Muscle of arm (tissue), 12 donors: ENCODE results near the gene MEF2C. TPM values are rescaled to one million over a fixed set of nuclear protein-coding genes. Genes with fewer than 3 reads are reported as not detected.
"Not testable (repeated sequence)": the region's sequence is repeated elsewhere in the genome, so short reads cannot be mapped to it uniquely, and the experiment has no call there.

ENCODE experiments used
- DNase-seq: peaks from one replicate; pipeline ENCODE4 v3.0.0-alpha.2; 2013
- polyA plus RNA-seq, 12 donors: library from polyadenylated mRNA; unstranded; fragments of 120-200 nt; gene quantifications; one replicate each; pipeline ENCODE4 v1.2.1, GENCODE V29; 2013; ENCODE audit not compliant: insufficient read length in 12 of 12

The MEF2C gene
- polyA plus RNA-seq, 12 donors, result 422 to 1,086 (median 786) TPM

DNA sequence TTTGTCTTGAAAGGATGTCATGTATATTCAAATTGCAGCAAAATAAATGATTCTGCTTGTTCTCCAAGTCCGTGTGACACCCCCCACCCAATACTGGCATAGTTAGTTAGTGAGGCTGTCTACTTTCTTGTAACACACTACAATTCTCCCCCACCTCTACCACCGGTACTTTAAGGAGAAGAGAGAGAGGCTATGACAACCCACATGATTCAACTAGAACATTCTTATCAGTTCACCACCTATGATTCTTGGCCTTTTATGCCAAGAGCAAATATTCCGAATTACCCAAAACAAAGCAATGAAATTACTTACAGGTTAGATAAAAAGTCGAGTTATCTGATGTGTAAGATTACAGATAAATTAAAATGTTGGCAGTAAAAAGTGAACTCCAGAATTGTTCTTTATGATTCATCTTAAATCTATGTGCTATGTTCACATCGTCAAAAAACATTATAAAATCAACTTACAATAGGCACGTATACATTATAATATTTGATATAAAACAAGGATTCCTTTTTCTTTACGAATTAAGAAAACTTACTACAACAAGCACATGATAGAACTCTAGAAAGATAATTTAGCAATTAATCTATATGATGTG lies 14.4 kb downstream of the MEF2C start:
- no peak for DNase-seq

DNA sequence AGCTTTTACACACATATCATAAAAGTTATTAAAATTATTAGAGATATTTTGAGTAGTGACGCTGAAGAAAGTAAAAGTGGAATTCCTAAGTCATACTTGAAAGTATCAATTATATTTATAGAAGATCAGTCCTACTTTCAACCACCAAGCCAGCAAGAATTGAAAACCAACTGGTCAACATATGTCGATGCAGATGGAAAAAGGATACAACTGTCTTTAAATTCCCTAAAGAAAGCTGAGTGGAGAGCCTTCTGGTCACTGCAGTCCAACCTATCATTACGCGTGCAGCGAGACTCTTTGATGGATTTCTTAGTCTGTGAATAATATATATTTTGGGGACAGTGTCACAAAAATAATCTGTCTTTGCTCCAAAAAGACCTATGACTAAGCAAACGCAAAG lies 15.3 kb downstream of the MEF2C start:
- no peak for DNase-seq

DNA sequence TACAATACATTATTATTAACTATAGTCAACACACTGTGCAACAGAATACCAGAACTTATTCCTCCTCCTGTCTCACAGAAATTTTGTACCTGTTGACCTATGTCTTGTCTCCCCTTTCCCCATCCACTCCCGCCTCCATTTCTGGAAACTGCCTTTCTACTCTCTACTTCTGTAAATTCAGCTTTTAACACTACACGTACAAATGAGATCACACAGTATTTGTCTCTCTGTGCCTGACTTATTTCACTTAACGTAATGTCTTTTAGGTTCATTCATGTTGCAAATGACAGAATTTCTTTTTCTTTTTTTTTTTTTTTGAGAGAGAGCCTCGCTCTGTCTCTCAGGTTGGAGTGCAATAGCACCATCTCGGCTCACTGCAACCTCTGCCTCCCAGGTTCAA lies 19.5 kb downstream of the MEF2C start:
- DNase-seq, result no peak

DNA sequence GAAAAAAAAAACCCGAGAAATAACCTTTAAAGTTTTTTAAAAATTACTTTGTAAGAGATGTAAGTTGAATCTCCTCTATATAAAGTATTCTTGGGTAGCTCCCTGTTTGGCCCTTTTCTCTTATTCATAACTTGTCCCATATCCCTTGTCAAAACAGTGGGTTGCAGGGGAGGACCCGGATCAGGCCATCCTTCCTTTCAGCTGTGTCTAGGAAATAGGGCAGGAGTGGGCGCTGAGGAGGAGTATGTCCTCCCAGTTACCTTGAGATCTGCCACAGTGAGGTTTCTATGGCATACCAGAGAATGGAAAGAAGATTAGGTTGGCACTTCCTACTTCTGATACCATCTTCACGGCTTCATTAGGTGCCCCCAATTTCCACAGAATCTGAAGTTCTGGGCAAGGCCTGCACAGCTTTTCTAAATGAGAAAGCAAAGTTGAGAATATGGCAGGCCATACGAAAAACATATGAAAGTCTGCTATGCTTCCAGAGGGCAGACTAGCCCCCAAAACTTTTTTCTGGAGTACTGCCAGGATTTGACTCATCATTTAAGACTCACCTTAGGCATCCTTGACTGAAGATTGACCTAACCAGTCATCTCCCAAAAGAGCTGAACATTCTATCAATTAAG lies 20.3 kb downstream of the MEF2C start:
- DNase-seq, result no peak

DNA sequence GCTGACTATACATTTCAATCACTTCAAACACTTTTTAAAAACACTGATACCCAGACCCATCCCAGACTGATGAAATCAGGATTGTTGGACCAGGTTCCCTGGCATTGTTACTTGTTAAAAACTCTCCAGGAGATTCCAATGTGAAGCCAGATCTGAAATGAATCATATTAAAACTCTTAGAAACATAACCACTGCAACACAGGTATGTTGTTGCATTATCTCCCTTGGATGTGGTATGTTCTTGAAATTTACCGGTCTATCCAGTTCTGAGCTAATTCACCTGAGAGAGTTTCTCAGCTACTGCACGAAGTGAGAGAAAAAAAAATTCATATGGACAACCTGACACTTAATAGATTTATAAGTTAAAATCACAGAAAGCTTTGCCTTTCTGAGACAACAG lies 21.8 kb downstream of the MEF2C start:
- no peak for DNase-seq

DNA sequence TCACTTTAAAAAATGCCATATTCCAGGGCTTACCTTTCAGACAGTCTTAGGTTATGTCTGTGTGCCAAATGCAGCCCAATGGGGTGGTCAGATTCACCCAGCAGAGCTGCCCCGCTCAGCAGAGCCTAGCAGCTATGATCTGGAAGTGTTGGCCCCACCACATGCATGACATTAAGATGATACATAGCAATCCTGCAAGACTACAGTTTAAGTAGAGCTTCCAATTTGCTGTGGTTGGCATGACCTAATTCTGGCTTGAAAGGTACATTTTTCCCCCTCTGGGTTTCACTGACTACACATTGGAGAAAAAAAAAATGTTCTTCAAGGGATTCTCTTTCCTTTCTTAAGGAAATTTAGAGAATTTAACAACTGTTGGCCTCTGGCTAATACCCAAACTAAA lies 22.5 kb downstream of the MEF2C start:
- no peak for DNase-seq

DNA sequence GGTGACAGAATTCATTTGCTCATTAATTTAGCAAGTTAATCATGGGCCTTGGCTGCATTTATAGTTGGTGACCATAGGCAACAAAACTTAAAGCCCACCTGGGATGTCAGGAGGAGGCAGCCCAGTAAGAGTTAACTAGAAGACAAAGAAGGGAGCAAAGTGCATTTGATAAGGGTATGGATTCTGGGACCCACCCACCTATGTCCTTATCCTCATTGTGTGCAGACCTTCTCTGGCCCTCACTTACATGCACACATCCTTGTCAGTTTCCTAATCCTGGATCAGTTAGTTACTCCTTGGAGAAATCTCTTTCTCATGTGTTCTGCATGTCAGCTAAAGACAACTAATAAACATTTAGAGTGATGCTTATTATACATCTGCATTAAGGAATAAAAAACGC lies 24.6 kb downstream of the MEF2C start:
- DNase-seq, result no peak

DNA sequence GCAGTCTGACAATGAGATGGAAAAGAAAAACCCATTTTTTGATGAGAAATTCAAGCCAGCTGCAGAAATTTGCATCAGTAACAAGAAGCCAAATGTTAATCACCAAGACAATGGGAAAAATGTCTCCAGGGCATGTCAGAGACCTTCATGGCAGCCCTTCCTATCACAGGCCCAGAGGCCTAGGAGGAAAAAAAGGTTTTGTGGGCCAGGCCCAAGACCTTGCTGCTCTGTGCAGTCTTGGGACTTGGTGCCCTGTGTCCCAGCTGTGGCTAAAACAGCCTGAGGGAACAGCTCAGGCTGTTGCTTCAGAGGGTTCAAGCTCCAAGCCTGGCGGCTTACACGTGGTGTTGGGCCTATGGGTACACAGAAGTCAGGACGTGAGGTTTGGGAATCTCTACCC lies 26.6 kb downstream of the MEF2C start:
- DNase-seq, result not testable (repeated sequence)

DNA sequence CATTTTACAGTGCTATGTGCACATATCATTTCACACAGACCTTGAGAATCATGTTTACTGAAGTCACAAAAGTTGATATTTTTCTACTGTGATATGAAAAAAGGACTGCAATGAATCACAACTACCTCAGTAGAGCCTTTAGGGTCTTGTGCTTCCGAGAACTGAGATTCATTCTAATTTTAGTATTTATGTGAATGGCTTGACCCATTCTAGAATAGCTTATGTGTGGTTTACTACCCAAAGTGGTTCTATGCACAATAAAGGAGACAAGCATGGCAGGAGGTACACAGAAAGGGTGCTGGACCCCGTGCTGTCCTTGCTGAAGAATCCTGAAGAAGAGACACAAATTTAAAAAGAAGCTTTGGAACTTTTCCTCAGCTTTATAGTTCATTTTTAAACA lies 28.2 kb downstream of the MEF2C start:
- DNase-seq, result no peak

DNA sequence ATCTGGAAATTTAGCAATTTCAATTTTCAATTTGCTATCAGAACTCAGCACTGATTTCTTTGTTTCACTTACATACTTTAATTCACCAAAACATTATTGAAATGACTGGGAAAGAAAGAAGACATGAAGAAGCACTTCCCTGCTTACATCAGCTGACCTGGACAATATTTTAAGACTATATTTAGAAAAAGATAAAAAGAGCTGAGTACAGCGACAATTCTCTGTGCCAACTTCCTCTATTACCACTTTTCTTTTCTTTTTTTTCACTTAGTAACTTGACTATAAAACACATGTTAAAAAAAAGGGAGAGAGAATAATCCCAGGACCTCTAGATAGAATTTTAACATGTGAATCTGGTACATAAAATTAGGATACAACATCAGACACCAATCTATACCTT lies 35.6 kb downstream of the MEF2C start:
- no peak for DNase-seq

DNA sequence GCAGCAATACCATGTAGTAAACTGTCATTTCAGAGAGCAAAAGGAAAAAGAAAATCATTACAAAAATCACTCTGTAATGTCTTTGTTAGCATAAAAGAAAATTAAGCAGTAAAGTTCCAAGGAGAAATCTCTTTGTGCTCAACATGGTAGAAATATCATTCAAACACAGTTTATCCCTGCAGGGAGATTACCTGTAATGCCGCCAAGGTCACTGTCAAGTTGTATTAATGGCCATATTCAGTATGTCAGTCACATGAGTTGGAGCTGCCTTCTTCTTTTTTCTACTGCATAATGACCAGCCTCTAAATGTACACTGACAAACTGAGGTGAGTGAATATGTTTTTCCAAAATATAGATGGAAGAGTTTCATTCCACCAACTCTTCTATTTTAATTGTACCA lies 36.5 kb downstream of the MEF2C start:
- DNase-seq, result no peak

DNA sequence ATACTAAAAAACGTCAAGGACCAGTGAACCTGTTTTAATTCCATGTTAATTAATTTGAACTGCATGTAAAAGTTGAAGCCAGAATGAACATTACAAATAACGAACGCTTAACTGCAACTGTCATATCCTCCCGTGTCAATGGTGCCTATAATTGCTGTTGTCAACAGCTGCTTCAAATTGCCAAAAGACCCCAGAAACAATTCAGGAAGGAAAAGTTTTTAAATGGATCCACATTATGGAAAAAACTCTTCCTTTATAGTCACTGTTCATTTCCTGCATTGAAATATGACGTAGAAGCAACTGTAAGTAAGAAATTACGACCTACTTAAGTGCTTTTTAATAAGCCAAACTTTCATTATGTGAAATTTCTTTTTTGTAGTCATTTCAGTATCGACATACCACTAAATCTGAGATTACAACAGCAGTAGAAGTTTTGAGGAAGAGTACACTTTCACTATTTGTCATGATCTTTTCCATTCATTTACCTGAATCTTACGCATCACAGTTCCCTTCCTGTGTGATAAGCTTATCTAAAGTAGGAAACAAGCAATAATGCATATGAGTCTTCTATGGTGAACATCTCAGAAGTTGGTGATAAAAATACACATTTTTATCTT lies 37.8 kb downstream of the MEF2C start:
- no peak for DNase-seq

DNA sequence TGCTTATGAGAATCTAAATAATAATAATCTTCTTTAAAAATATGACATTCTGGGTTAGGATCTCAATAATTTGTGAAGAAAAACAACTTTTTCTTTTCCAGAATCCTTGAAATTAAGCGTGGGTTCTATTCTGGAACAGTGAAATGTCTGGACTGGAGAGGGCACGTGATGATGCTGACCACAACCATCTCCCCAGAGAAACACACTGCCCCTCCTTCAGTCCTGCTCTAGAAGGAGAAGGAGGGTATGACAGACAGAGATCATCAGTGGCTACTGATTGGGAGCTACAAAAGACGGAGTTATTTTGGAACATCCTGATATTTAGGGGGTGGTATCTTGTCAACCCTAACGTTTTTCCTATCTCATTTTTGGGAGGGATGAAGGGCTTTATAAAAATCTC lies 40.2 kb downstream of the MEF2C start:
- no peak for DNase-seq

DNA sequence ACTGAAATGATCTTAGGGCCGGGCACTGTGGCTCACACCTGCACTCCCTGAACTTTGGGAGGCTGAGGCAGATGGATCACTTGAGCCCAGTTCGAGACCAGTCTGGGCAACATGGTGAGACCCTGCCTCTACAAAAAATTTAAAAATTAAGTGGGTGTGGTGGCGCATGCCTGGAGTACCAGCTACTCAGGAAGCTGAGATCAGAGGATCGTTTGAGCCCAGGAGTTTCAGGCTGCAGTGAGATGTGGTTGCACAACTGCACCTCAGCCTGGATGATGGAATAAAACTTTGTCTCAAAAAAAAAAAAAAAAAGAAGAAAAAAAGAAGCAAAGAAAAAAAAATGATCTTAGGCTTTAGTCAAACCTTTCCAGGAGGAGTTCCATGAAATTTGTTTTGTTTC lies 41.8 kb downstream of the MEF2C start:
- DNase-seq, result no peak

DNA sequence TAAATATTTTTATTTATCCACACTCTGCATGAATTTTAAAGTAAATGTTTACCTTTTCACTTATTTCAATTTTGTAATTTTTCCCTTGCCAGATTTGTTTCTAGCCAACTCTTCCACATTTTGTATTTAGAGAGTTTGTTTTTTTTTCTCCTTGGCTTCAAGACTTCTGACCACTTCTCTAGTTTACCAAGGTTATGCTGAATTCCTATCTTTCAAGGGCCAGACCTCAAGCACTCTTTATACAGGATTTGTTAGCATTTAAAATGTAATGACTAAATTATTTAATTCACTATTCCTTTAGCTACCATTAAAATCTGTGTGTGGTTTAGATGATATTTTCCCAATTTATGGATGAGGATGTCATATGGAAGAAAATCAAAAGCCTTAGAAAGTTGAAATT lies 42.5 kb downstream of the MEF2C start:
- no peak for DNase-seq

DNA sequence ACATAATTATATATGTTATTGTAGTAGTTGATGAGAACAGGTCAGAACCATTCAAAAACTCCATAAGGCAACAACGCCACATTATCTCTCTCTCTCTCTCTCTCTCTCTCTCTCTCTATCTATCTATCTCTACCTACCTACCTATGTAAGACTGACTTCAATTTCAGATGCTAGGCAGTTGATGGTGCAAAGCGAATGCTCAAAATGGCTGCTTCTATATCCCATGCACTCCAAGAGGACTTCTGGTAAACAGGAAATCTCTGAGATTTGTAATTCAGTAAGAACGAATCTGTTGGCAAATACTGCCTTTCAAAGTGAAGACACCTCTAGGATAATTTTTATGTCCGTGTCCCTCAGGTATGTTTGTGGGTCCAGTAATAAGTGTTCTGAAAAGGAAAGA lies 43.7 kb downstream of the MEF2C start:
- DNase-seq, result no peak

DNA sequence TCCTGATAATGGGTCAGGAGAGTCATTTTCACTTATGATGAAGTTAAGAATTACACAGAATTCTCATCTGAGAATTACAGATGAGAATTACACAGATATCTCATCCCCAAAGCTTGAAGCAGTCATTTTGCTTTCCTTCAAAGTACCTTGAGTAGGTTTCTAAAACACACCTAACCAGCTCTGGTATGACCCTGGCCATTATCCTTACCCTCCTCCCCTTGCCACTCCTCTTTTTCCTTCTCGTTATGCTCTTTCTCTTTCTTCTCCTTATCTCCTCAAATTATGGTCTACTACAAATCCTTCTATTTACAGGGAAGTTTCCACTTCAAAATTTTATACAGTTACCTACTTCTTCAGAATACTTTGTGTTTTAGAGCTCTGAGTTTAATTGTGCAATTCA lies 44.5 kb downstream of the MEF2C start:
- no peak for DNase-seq

DNA sequence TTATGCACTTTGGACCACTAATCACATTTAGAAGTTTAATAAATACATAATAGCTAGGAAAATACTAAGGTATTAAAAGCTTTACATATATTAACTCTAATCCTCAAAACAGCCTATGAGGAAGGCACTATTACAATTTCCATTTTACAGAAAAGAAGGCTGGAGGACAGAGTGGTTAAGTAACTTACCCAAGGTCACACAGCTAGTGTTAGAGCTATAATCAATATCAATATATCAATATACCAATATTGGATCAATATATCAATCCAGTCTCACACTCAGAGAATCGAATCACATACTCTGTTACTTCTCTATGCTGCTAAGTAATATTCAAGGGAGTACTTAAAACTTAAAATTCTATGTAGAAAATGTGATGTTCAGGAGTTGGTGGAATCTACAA lies 45.2 kb downstream of the MEF2C start:
- no peak for DNase-seq

DNA sequence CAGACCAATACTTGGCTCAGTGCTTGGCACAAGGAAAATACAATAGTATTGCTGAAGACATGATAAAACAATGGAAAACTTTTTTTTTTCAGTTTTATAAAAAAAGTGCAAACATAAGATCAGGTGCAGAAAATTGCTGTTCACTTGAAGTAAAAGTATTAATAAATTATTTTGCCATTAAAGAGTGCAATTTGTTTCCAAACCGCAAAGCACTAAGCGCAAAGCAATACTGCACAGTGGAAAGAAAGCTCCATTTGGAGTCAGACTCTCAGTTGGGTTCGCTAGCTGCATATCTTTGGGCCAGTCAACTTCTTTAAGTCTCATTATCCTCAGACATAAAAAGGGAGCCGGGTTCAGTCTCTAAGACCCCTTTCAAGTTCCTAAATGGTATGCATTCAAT lies 45.8 kb downstream of the MEF2C start:
- no peak for DNase-seq

DNA sequence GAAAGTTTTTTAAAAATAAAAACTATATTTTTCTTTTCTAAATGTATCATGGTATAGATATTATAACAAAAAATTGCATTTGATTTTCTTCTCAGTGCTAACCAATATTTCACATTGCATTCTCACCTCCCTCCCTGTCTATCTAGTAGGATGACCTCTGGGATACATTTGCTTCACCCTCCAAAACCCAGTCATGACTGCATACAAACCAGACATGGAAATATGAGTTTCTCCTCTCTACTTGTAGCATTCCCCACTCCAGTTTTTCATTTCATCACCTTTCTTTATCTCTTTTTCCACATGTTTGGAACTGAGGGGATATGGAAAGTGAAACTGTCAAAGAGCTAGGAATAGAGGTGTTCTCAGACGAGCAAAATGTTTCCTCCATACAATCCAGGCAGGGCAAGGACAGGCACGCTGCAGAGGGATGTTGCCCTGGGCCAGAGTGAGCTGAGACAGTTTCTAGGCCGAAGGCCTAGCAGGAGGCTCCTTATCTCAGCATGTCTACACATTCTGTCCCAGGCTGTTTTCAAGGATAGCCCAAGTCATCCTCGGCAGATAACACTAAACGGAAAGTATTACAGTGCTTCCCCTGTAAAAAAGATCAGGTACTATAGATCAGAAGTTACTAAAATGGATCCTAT lies 46.7 kb downstream of the MEF2C start:
- no peak for DNase-seq

DNA sequence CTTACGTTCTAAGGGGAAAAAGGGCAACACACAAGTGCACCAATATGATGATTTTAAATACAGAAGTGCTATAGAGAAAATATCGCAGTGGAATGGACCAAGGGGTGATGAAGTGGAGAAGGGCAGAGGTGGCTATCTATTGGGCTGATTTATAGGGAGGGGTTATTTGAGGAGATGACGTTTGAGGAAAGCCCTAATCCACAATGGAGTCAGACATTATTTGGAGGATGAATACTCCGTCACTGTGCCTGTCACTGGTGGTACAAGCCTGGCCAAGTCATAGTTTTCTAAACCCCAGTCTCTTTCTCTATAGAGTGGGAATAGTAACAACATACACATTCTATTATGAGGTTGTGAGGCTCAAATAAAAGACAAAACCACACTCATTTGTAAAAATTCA lies 48.5 kb downstream of the MEF2C start:
- no peak for DNase-seq

DNA sequence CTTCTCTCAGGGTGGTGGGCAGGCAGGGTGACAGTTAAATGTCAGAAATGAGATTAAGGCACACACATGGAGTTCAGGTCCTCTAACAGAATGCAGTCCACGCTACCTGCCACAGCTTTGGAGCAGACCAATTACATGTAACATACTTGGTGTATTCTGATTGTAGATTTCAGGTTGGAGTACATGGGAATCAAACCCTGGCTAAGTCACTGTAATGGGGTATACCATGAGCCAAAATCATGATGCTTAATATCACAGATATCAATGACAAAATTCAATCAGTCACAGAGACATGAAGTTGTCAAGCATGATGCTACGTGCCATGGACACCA lies 48.9 kb downstream of the MEF2C start:
- no peak for DNase-seq

DNA sequence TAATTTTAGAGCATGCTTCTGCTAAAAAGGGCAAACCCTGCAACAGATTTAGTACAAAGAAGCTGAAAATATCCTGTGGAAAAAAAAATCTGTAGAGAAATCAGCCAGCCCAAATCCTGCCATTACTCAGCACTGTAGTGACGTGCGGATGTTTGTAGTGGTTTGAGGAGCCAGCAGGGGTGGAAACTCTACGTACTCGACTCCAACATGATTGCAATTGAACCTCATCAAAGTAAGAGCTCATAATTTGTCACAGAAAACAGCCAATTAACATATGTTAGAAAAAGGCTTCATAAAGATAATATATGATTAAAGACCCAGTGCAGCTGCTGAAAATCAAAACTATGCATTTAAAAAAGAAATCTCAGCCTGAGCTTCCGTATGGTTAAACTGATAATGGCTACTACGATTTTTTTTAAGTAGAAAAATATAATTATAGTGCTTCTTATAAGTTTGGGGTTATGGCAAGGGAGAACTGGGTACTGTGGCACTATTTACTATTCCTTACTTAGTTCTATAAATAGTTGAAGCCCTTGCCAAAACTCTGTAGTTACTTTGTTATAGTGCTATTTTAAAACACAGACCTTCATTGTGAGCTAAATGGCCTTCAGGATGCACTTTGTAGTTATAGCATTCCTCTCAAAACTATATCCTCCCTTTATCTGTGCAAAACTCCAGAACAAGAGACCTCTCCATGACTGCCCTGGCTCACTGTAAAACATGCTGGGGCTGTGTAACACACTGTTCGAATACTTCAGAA lies 49.4 kb downstream of the MEF2C start:
- DNase-seq, result peak; percentile 54
